Measurements from ENCODE around the gene DNAH1. TPM values are rescaled to one million over a fixed set of nuclear protein-coding genes. Genes with fewer than 3 reads are reported as not detected.

DNAH1 gene
- total RNA-seq, 4 donors from 2014 or later: 3.2 to 8.1 (median 6.2) TPM

DNA sequence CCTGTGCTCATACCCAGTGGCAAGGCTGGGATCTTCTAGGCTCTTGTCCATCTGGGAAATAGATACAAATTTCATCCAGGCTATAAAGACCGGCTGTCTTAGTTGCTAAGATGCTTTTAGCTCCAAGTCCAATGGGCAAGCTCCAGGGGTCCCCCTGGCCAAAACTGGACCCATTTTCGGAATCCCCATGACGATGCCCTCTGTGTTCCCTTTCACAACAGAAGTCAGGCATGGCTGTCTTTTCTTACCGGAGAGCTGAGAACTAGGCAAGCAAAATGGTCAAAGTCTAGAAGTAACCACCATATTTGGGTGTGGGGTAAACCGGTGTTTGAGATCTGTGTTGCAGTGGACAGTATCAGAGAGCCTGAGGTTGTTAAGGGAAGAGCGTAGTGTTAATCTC is 27.4 kb upstream of the DNAH1 start:
- H3K4me1 ChIP-seq: peaks cover 0 to 23% (median 10%) of the 10 kb centered on the region in 3 donors
- no peak for TF ChIP-seq EP300 (IDR thresholded peaks at IDR 0.05)
- TF ChIP-seq CTCF (IDR thresholded peaks at IDR 0.05): no peak
- TF ChIP-seq POLR2AphosphoS5 (IDR thresholded peaks at IDR 0.05): no peak
- no peak for TF ChIP-seq POLR2A (IDR thresholded peaks at IDR 0.05)
- no peaks in the 10 kb centered on the region for H3K9me3 ChIP-seq
- 93% methylated on average over 4 to 6 of the region's 6 CpGs for WGBS, 2 donors (ENCODE audit: low coverage in 1 of 2)
- no peaks in the 10 kb centered on the region for H3K27me3 ChIP-seq
- peak overlapping the region in 1 of 2 donors; percentile 89 for H3K4me3 ChIP-seq
- H3K36me3 ChIP-seq: peaks cover 0 to 43% of the 10 kb centered on the region in 2 donors
- H3K27ac ChIP-seq: peak overlapping the region in 3 of 4 donors; percentile 98 to 100 (median 100)
- ATAC-seq: no peak

- Histone ChIP-seq H3K9me3 (no peaks in the 10 kb centered on the region), H3K27ac (no peak overlapping the region), H3K4me3 (no peak overlapping the region), H3K27me3 (no peaks in the 10 kb centered on the region), H3K4me1 (peaks cover 0 to 23% (median 10%) of the 10 kb centered on the region in 3 donors), H3K36me3 (peaks cover 0 to 46% of the 10 kb centered on the region in 2 donors)
- TF ChIP-seq EP300 (IDR thresholded peaks at IDR 0.05) (no peak), POLR2AphosphoS5 (IDR thresholded peaks at IDR 0.05) (no peak)
- 67 to 100% methylated on average over 1 of the region's 1 CpG for WGBS, 2 donors (ENCODE audit: low coverage in 1 of 2)
- ATAC-seq: no peak
Measured at GRCh38 chr3:52289338-52289746, 26.8 kb upstream of the DNAH1 start.

DNA sequence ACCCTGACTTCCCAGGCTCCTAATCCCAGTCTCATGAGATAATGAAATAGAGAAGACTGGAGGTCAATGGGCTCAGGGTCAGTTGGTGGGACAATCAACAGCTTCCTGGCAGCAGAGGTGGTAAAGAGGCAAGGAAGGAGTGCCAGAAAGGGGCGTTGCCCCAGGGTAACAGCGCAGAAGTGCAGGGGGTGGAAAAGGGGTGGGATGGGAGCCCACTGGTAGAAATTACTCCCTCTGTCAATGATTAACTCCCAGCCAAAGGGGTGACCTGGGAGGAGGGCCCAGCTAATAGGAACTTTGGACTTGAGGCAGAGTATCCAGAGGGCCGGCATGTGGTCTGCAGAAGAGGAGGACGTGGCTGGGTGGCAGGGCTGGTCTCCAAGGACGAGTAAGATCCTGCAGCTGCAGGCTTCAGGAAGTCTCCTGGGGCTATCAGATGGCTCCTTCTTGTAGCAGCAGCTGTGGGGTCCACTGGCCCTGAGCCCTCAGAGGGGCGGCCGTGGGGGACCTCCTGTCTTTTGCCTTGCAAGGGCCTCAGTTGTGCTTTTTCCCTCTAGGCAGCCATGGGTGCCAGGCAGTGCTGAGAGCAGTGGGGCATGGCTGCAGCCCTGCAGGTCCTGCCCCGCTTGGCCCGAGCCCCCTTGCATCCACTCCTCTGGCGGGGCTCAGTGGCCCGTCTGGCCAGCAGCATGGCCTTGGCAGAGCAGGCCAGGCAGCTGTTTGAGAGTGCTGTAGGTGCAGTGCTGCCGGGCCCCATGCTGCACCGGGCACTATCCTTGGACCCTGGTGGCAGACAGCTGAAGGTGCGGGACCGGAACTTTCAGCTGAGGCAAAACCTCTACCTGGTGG is 26.1 kb upstream of the DNAH1 start:
- Histone ChIP-seq H3K9me3 (no peaks in the 10 kb centered on the region), H3K27me3 (no peaks in the 10 kb centered on the region), H3K4me1 (peaks cover 0 to 23% (median 10%) of the 10 kb centered on the region in 3 donors), H3K4me3 (no peak overlapping the region), H3K36me3 (peaks cover 0 to 48% of the 10 kb centered on the region in 2 donors), H3K27ac (no peak overlapping the region)
- TF ChIP-seq CTCF (IDR thresholded peaks at IDR 0.05) (no peak), POLR2AphosphoS5 (IDR thresholded peaks at IDR 0.05) (no peak), EP300 (IDR thresholded peaks at IDR 0.05) (no peak), POLR2A (IDR thresholded peaks at IDR 0.05) (no peak)
- WGBS, 2 donors (ENCODE audit: low coverage in 1 of 2): 81% methylated on average over 7 of the region's 15 CpGs; no CpG with 5 or more reads in 1 of the 2 donors
- no peak for ATAC-seq

DNA sequence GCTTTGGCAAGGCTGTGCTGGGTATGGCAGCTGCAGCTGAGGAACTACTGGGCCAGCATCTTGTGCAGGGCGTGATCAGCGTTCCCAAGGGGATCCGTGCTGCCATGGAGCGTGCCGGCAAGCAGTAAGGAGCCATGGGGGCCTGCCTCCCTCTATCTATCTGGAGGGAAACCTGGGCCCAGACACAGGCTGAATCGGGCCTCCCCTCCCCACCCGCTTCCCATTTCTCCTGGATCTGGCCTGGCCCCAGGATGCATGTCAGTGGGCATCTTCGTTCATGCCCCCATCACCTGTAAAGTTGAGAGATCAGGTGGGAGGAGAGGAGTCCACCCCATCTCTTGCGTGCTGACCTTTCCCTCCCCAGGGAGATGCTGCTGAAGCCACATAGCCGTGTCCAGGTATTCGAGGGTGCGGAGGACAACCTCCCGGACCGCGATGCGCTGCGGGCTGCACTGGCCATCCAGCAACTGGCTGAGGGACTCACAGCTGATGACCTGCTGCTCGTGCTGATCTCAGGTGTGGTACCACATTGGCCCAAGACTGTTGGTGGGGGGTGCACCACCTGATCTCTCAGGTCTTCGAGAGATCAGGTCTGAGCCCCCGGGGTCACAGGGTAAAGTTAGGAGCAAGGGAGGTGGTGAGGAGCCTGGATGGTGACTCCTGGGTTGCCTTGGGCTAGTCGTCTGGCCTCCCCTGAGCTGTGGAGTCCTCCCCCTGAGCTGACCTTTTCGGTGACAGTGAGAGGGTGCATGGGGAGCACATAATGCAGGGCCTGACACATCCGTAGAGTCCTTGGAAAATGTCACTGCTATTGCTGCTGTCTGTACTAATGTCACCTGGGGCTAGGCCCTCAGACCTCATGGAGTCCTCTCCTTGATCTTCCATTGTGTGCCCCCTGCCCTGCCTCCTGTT is 25.3 kb upstream of the DNAH1 start:
- no peaks in the 10 kb centered on the region for H3K27me3 ChIP-seq
- no peak for ATAC-seq
- H3K9me3 ChIP-seq: no peaks in the 10 kb centered on the region
- WGBS, 2 donors (ENCODE audit: low coverage in 1 of 2): 60% methylated on average over 1 of the region's 23 CpGs; no CpG with 5 or more reads in 1 of the 2 donors
- peaks cover 0 to 57% of the 10 kb centered on the region in 2 donors for H3K36me3 ChIP-seq
- peaks cover 0 to 23% (median 10%) of the 10 kb centered on the region in 3 donors for H3K4me1 ChIP-seq
- no peak overlapping the region for H3K4me3 ChIP-seq
- no peak overlapping the region for H3K27ac ChIP-seq
- TF ChIP-seq CTCF (IDR thresholded peaks at IDR 0.05) (no peak), POLR2A (IDR thresholded peaks at IDR 0.05) (no peak), EP300 (IDR thresholded peaks at IDR 0.05) (no peak), POLR2AphosphoS5 (IDR thresholded peaks at IDR 0.05) (no peak)

Measured in gastroesophageal sphincter (tissue), 4 donors.